Stimulated activated CD8-positive, alpha-beta memory T cell treated with anti-CD3 and anti-CD28 coated beads, Interleukin-12 subunit alpha, Interleukin-12 subunit beta, amount 100 ng/mL, for 24 hours (primary cell): ENCODE measurements around the gene ROBO4.

Source experiments
- DNase-seq: peaks from one replicate; pipeline ENCODE4 v3.0.0-alpha.2; 2020; ENCODE audit errors: extremely low read depth

The ROBO4 gene

DNA sequence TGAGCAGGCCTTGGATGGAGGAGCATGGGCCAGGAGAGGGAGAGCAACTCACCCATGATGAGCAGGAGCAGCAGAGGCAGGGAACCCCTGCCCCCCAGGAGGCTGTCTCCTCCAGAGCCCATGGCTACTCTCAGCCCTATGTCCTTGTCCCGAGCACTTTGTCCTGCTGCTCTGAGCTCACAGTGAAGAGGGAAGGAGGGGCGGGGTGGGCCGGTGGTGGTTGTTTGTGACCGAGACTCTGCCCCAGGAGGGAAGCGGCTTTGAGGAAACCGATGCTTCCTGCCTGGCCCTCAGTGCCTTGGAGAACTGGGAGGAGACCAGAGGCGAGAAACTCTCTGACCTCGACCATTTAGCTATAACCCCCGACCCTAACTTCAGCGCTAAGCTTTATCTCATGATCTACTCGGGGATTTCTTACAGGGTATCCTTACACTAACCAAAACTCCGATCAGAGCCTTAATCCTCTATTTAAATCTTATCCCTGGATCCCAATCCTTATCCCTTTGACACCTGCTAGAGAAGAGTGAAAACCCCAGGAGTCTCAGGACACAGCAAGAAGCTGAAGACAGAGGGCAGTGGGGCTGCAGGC lies at the start of gene ROBO4:
Gene ROBO4, minus strand, starts transcription at position 192 of the 589 bp plus-strand sequence. Its CDS starts 70 bp downstream, at position 122.
- DNase-seq = no peak

DNA sequence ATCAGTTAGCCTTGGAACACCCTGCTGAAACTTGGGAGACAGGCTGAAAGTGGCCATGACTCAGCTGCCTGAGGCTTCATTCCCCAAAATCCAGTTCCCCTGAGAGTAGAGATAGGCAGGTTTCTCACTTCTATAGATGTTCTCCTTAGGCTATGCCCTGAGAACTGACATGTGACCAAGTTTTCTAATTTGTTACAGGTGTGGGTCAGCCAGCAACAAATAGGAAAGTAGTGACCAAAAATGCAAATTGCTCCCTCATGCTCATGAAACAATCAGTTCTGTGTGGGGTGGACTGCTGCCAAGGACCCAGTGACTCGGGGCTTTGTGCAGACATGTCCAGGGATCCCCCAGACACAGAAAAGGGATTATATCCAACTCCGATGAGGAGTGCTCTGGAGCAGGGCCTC lies 49.1 kb upstream of the ROBO4 start:
- DNase-seq = no peak

DNA sequence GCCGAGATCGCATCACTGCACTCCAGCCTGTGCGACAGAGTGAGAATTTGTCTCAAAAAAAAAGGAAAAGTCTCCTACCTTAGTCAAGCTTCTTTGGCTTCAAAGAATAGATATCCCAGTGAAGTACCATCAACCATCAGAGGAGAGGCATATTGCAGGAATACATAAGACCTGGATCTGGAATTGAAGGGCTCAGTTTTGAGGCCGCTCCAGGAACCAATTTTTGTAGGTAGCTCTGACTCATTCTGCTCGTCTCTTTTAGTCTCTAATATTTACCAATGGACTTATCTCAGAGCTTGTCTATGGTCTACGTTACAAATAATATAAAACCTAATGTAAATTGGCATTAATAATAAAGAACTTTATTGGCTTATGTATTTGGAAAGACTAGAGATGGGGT lies 48.2 kb upstream of the ROBO4 start:
- DNase-seq = no peak

DNA sequence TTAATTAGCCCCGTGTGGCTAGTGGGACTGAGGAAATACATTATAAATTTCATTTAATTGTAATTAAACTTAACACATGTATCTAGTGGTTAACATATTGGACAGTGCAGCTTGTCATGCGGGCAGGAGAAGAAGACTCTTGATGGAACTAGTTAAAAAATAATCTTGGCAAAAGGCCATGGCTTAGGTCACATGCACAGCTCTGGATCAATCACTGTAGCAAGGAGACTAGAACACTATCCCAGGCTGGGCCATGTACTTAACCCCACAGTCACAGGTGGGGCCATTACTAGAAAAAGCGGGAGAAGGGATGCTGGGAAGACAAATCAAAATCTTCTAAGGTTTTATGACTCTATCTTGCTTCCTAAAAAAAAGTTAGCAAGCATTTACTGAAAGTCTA lies 46.9 kb upstream of the ROBO4 start:
- DNase-seq = no peak

DNA sequence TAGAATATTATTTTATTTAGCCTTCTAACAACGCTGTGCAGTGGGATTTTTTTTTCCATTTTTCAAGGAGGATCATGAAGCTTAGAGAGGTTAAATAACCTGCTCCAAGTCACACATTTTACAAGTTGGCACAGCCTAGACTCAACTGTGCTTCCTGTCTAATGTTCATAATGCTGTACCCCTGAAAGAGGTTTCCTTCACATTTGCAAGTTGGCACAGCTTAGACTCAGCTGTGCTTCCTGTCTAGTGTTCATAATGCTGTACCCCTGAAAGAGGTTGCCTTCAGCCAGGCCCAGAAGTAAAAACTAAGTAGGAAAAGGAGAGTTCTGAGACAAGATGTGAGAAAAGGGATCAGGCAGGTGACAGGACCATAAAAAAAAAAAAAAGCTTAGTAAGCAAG lies 46.1 kb upstream of the ROBO4 start:
- DNase-seq = no peak

DNA sequence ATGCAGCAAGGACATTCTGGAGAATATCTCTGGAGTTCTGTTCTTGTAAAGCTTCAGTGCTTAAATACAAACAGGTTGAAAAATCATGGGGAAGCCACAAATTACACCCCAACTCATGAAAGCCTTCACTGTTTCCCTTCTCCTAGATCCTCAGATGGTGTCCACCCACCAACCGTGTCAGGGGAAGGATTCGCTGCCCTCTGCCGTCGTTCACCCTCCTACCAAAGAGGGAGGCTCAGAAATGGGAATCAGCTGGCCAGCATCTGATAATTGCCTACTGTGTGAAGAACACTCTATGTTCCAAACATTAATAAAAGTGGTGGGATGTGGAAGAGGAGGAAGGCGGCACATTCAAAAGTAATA lies 45.6 kb upstream of the ROBO4 start:
- DNase-seq = no peak

DNA sequence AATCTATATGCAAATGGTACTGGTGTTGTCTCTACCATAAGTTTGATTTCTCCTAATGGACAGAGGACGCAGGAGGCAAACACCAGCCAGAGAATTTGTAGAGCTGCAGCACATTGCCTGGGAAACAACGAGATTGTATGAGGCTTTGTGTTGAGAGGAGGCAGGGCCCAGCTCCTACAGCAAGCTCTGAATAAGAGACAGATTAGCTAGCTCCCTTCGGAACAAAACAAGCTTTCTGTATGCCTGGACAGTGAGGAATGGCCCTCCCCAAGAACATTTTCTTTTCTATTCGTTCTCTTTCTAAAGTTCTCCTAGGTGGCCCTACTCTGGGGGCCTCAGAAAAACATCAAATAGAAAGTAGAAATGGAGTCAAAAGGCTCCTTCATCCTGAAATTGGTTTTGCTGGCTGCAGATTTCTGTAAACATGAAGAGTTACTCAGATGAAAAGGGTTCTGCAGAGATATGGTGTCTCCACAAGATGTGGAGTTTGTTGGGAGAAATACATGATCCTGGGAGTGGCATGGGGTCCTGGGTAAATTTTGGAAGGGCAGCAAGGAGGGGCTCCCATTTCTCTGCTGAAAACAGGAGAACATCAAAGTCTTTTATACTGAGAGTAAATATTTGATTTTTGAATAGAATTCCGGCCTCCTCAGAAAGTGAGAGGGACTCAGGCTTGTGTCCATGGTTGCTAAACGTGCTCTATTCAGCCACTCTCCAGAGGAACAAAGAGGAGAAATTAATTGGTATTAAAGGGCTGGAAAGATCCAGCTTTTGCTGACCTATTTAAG lies 45.0 kb upstream of the ROBO4 start:
- no peak for DNase-seq

DNA sequence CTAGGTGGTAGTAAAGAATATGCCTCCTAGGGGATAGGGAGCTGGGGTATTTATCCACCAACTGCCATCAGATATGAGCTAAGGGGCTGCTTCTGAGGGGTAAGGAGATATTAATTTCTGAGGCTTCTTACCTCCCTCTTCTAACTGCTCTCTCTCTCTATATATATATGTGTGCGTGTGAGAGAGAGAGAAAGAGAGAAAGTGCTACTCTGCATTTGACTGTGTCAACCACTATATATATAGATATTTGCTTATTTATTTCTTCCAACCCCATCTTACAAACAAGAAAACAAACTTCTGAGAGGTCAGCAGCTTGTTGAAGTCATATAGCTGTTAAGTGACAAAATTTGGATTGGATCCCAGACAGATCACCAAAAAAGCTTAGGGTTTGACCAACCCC lies 44.0 kb upstream of the ROBO4 start:
- DNase-seq = no peak

DNA sequence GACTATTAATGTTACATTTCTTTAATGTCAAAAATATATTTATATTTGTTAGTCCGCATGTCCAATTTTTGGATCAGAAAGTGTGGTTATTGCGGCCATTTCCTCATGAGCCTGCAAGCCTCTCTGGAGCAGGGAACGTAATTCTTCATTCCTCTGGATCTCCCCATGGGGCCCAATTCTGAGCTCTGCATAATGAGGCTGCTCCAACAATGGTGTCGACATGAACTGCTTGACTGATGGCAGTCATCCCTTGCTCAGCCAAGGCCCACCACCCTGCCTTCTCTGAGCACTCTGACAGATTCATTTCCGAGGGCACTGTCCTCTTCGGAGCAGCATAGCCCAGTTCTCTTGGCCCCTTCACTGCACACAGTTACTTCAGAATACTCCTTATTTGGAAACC lies 41.3 kb upstream of the ROBO4 start:
- DNase-seq = no peak

DNA sequence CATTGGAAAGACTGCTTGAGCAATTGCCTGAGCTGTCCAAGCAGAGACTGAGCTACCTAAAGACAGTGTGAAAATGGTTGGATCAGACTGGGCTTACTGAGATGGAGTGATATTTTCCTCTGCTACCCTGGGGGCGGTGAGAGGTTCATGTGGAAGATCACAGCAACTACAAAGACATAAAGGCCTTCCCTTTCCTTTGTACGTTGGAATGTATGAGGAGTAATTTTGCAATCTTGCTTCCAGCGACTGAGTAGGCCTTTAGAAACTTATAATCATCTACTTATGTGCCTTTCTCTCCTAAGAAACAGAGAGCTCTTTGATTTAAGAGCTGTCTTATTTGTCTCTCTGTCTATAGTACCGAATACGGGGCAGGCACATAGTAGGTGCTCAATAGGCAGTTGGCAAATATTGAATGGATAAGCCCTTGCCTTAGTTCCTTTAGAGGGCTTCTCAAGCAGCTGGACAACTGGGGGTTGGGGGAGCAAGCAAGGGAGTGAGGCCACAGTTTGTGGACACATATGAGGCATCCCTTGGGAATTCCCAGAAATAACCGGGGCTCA lies 40.6 kb upstream of the ROBO4 start:
- no peak for DNase-seq

DNA sequence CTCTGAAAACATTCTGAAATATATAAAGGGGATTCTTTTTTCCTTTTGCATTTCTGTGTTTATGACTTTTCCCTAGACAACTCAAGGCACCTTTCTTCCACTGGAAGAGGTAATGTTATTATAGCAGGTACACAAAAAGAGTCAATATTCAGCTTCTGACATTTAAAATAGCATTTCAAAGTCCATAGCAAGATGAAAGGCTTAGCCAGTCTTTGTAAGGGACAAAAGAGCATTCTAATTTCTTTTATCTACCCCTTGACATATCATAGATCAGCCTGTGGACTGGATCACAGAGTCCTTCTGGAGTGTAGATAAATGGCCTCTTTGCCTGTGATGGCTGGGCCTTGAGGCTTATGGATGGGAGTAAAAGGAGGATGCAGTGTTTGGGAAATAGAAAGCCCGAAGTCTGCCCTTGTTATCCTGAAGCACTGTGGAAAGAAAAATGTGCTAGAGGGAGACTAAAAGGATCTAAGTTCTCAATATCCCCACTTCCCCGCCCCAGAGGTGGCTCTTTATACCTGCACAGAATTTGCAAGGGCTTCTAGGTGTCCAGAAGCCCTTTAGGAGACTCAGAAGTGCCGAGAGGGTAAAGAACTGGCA lies 39.8 kb upstream of the ROBO4 start:
- DNase-seq = no peak

DNA sequence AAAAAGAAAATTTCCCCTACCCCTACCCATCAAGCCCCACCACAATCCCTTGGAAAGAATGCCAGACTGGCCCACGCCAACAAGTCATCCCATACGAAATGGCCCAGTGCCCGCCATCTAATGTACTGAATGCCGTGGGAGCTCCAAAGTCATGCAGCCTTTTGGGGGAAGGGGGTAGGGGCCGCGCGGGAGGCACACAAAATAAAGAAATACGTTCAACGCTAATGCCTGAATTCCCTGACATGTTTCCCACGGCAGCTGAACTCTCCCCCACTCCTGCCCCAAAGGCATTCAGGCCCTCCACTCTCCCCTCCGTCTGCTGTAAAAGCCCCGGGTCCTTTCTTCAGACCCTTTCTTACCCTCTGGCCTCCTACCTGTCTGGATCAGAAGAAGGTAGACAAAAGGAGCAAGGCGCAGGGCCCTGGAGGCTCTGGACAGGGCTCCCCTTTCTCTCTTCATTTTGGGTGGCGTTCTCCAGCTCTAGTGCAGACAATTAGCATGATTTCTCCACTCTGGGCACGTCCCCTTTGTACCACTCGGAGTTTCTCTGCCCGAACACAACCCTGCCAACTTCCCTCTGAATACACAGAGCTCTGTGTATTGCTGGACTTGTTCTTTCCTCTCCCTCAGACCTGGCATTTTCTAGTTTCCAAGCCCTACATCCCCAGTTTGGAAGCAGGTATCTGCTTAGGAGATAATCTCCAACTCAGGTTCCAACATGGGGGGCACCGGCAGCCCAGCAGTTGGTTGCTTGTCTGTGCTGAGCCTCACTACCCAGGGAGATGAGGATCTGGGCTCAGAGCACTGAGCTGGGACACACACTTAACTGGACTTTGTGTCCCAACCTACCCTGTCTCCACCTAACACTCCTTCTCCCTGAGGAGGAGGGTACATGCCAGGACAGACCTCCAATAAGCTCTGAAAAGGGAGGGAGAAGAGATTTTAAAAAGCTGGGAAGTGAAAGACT lies 38.2 kb upstream of the ROBO4 start, which contains the start of gene HEPACAM:
Gene HEPACAM, minus strand, starts transcription at position 500 of the 967 bp plus-strand sequence. Its CDS starts 41 bp downstream, at position 459.
- no peak for DNase-seq

DNA sequence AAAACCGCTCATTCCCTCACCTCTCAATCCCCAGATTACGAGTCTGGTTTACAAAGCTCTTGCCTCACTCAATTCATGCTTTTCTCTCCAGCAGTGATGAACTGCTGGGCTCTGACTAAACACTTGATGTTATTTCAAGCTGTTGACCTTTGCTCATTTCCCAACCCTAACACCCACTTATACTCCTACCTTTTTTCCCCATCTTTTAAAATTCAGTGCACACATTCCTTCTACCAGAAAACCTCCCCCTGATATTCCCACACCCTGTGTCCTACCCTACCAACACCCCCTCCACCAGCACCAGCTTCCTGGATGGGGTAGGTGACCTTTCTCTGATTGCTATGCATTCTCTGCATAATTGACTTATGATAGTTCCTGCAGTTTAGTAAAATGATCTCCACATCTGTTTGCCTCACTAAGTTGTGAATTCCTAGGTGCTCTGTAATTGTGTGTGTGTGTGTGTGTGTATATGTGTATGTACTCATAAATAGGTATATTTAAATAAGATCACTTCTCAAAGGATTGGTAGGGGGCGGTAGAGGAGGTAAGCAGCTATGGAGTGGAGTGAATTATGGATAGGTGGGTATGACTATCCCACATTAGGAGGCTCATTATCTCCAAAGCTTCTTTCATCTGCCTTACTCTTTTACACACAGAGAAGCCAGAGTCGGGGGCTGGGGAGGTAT lies 37.3 kb upstream of the ROBO4 start:
- DNase-seq = no peak

DNA sequence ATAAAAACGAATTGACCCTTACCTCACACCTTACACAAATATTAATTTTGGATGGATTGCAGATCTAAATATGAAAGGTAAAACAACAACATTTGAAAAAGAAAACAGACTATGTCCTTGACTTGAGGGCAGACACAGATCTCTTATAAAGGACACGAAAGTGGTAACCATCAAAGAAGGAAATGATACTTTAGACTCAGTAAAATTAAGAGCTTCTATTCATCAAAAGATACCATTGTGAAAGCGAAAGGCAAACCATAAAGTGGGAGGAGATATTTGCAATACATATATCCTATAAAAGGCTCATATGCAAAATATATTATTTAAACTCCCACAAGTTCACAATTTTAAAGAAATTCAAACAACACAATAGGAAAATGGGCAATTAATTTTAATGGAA lies 33.1 kb upstream of the ROBO4 start:
- DNase-seq = no peak

DNA sequence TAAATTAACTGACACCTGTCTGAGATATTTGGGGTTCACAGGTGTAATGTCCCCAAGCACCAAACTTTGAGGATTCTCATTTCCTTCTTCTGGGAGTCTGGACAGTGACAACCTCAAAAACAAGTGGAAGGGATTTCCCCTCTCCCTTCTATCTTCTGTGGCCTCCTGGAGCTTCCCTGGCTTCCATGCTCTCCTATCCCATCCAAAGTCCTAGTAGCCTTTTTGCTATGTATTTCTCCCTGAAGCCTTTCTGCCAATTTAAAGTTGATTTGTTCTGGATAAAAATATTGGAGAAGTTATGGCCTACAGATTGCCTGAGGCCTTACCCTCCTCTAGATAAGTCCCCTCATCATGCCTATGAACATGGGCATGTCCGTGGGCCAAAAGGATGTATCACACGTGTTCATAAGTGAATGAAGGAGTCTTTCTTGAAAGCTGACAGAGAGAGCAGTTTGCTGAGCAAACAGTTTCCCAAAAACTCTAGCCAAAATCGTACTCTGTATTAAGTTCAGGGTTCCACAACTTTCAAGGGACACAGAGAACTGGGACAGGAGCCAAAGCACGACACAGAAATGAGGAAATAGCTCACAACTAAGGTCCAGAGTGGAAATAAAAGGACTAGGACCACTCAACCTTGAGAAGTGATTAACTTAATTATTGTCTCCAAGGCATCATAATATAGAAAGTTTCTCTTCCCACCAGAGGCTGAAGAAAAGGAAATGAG lies 31.4 kb upstream of the ROBO4 start:
- DNase-seq = no peak

DNA sequence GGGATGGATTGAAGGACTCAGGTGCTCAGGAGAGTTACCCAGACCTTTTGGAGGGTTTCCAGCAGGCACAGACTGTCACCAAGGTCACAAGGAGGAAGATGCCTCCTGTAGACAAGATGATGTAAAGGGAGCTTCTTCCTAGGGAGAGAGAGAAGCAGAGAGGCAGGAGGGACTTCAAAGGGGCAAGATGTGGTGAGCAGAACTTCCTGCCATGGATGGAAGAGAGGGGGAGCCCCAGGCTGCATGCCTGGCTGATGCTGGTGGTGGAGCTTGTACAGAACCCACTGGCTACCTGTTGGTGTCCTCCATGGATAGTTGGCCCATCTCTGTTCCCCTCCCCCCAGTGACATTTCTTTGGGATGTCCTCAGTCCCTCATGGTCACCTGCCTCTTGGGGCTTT lies 25.6 kb upstream of the ROBO4 start:
- no peak for DNase-seq

DNA sequence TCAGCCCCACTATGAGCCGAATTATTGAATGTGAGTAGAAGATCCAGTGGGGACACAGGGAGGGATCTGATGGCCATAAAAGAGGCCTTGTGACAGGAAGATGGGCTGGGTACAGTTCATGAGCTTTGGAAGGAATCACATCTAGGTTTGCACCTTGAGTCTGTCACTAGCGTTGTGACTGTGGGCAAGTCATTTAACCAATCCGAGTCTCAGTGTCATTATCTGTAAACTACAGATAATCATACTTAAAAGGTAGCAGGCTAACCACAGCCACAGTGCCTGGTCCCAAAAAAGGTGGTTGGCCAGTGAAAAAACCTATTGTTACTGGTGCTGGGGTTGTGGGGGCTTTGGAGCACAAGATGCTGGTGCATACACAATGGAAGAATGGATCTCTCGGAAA lies 25.2 kb upstream of the ROBO4 start:
- no peak for DNase-seq

DNA sequence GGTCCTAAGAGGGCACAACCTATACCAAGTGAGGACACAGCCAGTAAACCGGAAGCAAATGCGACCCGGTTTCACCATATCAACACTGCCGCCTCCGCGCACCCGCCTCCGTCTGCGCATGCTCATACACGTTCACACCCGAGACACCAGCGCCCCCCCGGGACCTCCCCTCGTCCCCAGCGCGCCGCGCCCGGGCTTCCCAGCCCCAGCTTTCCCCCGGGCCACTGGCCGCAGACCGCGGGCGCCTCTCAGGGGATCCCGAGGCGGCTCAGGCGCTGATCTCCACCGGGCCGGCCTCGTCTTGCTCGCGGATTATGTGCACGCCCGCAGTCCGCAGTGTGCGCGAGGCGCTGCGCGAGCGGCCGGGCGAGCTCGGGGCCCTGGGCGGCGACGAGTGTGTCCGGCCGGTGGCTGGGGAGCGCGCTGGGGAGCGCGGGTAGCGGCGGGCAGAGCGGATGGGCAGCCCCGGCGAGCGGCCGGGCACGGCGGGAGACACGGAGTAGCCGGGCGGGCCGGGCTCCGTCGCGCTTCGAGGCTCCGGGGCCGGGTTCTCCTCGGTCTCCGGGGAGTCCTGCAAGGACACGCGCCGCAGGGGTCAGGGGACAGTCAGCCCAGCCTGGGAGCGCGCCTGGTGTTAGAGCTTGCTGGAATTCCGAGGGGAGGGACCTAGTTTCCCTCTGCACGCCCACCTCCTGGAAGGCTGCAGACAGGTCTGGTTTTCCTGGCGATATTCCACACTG lies 23.4 kb upstream of the ROBO4 start:
- peak; percentile 61 for DNase-seq

DNA sequence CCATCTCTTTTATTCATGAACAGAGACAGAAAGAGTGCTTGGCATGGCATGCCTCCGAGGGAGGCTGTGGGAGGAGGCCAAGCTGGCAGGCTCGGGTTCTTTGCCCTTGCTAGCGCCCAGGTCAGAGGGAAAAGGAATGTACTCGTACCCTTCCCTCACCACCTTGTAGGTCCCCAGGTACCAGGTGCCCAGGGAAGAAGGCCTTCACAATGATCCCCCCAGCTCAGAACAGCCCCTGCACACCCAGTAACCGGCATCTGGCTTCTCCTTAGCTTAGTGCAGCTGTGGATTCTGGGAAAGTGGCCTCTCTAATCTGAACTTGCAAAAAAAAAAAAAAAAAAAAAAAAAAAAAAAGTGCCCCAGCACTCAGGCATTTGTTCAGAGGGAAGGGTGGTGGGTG lies 22.7 kb upstream of the ROBO4 start:
- DNase-seq = no peak

DNA sequence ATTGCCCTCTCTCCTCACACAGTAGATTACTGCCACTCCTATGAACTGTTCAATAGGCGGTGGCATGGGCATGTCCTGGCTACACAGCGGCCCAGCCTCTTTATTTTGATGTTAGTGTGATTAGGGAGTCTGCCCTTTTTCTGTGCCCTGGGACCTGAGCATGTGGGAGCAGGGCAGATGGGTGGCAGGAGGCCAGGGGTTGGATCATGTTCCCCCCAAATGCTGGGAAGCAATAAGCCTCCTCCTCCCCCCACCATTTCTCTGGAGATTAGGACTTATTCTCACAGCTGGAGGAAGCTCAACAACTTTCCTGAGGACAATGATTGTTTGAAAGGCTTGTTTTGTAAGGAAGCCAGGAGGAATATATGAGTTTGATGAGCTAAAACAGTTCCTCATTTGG lies 22.2 kb upstream of the ROBO4 start:
- DNase-seq = no peak
